Lower leg skin (tissue), 4 donors: ENCODE measurements around the gene SH2D3A. TPM values are rescaled to one million over a fixed set of nuclear protein-coding genes. Genes with fewer than 3 reads are reported as not detected.
"Not testable (repeated sequence)": the region's sequence is repeated elsewhere in the genome, so short reads cannot be mapped to it uniquely, and the experiment has no call there.

Experiments used
- DNase-seq, 2 donors: peaks; one replicate each; pipeline ENCODE4 v3.0.0-alpha.2; 2019; ENCODE audit warnings: low spot score in 2 of 2
- H3K4me3 ChIP-seq: fragments of 200-600 bp; sonication (generic); 2 replicates; pipeline ENCODE4 v1.5.1; 2017; ENCODE audit warnings: mild to moderate bottlenecking, low read depth; ENCODE audit not compliant: poor library complexity, severe bottlenecking
- CTCF ChIP-seq, 3 donors: fragments of 450-650 bp; IDR thresholded peaks; one replicate each; pipeline ENCODE4 v1.5.1; 2016; ENCODE audit warnings: antibody characterized with exemption in 3 of 3, mild to moderate bottlenecking in 3 of 3, moderate library complexity in 2 of 3
- POLR2A ChIP-seq, 2 donors: fragments of 450-650 bp; IDR thresholded peaks; one replicate each; pipeline ENCODE4 v1.6.1; 2016 to 2017; ENCODE audit warnings: antibody characterized with exemption in 2 of 2, mild to moderate bottlenecking in 1 of 2, moderate library complexity in 1 of 2
- WGBS, 2 donors: methylation state at CpG; one replicate each; pipeline ENCODE4 v1.1.5; 2018; 5-methylcytosine and 5-hydroxymethylcytosine counted together
- intact Hi-C: fragments of 100-400 bp; cut with DNase I; formaldehyde crosslinking; loops from one replicate; pipeline ENCODE4 v1.15.0; 2023; ENCODE audit warnings: low total_unique reads
- total RNA-seq, 4 donors: library from RNA; depleted of rRNA; stranded (reverse); fragments of >200 nt; gene quantifications; one replicate each; pipeline ENCODE4 v1.1.0, GENCODE V29; 2016

Gene SH2D3A
- total RNA-seq, 4 donors from 2014 or later: 53.0 to 142 (median 62.3) TPM

GRCh38 chr19:6769006-6769619, 1.9 kb upstream of the SH2D3A start:
- H3K4me3 ChIP-seq: no peak overlapping the region
- TF ChIP-seq POLR2A (IDR thresholded peaks at IDR 0.05) (no peak), CTCF (IDR thresholded peaks at IDR 0.05) (no peak)
- 54 to 56% methylated on average over 11 of the region's 11 CpGs for WGBS, 2 donors
- no peak for DNase-seq
- intact Hi-C loops: no loop called here

GRCh38 chr19:6768236-6768785, 1.1 kb upstream of the SH2D3A start:
- no peak overlapping the region for H3K4me3 ChIP-seq
- WGBS, 2 donors: 60 to 62% methylated on average over 8 of the region's 8 CpGs
- intact Hi-C loops: no loop called here
- TF ChIP-seq CTCF (IDR thresholded peaks at IDR 0.05) (no peak), POLR2A (IDR thresholded peaks at IDR 0.05) (no peak)
- no peak for DNase-seq

GRCh38 chr19:6767081-6767356, 216 bp downstream of the SH2D3A start:
- intact Hi-C loops: no loop called here
- no peak for DNase-seq
- TF ChIP-seq POLR2A (IDR thresholded peaks at IDR 0.05) (no peak), CTCF (IDR thresholded peaks at IDR 0.05) (no peak)
- 3% methylated on average over 13 to 15 of the region's 15 CpGs for WGBS, 2 donors
- H3K4me3 ChIP-seq: no peak overlapping the region

DNA sequence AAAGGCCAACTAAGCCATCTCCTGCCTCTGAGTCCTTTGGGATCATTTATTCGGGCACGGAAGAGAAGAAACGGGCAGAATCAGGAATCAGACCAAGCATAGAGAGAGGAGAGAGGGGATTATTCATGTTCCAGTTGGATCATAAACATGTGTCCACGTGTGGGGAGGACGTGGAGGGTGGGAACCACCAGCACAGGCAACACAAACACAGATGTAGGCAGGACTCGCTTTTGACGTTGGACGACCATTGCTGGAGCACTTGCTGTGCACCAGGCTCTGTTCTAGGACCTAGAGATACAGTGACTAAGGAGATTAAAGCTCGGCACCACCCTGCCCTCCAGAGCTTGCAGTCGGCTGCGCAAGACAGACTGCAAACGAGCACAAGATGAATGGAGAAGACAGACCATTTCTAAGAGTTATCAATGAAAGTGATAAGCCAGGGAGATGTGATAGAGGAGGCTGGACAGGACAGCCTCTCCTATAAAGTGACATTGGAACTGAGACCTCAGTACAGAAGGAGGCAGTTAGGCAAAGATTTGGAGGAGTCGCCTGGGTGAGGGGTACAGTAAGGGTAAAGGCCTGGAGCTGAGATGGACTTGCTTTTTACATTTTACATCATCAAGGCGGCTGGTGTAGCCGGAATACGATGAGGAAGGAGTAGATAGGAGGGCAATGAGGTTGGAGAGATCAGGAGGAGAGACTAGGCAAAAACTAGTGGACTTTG, 716 bp downstream of the SH2D3A start:
- 18 to 19% methylated on average over 16 of the region's 16 CpGs for WGBS, 2 donors
- DNase-seq: no peak
- peak overlapping the region; percentile 4 for H3K4me3 ChIP-seq
- TF ChIP-seq CTCF (IDR thresholded peaks at IDR 0.05): no peak
- TF ChIP-seq POLR2A (IDR thresholded peaks at IDR 0.05): no peak
- intact Hi-C loops: no loop called here

DNA sequence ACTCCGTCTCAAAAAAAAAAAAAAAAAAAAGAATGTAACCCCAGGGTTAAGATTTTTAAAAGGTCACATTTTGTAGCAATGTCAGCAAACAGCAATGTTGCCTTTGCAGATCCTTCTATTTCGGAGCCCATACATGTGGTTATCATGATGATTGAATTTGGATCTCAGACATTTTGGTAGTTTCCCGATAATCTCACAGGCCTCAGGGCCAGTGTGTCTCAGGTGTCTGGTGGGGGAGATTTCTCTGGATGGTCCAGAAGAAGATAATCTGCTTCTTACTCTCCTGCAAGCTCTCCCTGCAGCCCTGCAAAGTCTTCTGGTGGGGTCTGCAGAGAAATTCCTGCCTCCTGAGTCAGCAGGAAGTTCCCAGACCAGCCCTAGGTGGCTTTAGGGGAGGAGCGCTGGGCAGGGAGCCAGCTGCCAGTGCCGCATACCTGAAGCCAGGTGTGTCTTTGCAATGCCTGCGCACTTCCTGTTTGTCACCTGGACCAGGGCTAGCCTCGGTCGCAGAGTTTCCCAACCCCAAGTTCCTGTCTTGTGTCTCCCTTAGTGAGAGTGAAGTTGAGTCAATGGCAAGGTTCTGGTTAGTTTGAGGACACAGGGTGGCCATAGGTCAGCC, 1.4 kb downstream of the SH2D3A start:
- peak; percentile 80 to 94 for DNase-seq
- H3K4me3 ChIP-seq: no peak overlapping the region
- TF ChIP-seq POLR2A (IDR thresholded peaks at IDR 0.05) (no peak), CTCF (IDR thresholded peaks at IDR 0.05) (no peak)
- 24 to 27% methylated on average over 8 of the region's 8 CpGs for WGBS, 2 donors
- intact Hi-C loops: no loop called here

- H3K4me3 ChIP-seq, DNase-seq, intact Hi-C loops: not testable (repeated sequence)
- 73 to 83% methylated on average over 8 of the region's 8 CpGs for WGBS, 2 donors
These were observed 4.9 kb downstream of the SH2D3A start for GRCh38 chr19:6762253-6762797.
